Body of pancreas (tissue), 4 donors: Measurements from ENCODE around the gene ASXL1.

Source experiments
- CTCF ChIP-seq, 7 experiments: fragments of 450-650 bp in 4 of 7; fragments of 200-600 bp in 3 of 7; sonication (generic) in 3 of 7; IDR thresholded peaks; one replicate each; pipeline ENCODE4 v1.5.1; 2016 to 2019; ENCODE audit warnings: antibody characterized with exemption in 7 of 7
- POLR2A ChIP-seq, 3 donors: fragments of 450-650 bp; IDR thresholded peaks; one replicate each; pipeline ENCODE4 v1.6.1; 2016; ENCODE audit warnings: antibody characterized with exemption in 3 of 3, mild to moderate bottlenecking in 2 of 3

DNA sequence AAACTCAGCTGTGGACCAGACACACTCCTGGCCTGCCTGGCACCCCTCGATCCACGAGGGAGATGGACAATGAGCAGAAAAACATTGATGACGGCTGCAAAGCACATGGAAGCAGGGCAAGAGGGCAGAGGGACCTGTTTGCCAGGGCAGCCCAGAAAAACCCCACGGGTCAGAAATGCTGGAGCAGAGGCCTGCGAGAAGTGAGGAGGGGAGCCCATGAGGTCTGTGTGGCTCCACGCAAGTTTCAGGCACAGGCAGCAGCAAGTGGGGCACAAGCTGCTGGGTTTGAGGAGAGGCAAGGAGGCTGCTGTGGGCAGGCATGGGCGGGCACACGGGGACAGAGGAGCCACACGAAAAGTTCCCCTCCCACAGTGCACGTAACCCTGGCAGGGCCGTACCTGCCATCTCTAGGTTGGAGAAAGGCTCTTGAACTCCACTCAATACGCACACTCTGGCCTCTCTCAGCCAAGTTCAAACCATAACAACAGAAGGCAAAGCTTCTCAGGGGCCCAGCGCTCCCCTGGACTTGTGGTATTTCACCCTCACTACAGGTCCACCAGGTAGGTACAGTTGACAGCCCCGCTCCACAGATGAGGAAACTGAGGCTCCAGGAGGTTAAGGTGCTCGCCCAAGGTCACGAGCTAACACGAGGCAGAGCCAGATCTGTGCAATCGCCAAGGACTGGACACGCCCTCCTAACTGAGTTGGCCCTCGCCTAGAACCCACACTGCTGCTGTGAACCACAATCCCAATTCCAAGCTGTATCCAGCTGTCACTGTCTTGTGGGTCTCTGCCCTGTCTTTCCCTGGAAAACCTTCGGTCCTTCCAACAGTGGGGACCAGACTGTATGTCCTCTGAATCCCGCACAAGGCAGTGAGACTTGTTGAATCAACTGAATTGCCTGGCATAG lies 118.8 kb downstream of the ASXL1 start:
- TF ChIP-seq CTCF (IDR thresholded peaks at IDR 0.05) (no peak), POLR2A (IDR thresholded peaks at IDR 0.05) (no peak)
